Body of pancreas (tissue), 4 donors: ENCODE data around the gene ARHGEF17. TPM values are rescaled to one million over a fixed set of nuclear protein-coding genes. Genes with fewer than 3 reads are reported as not detected.

Experiments
- ATAC-seq: fragments of 150-250 bp; one replicate; pipeline ENCODE4 v1.9.1; 2016
- DNase-seq, 4 donors: peaks; one replicate each; pipeline ENCODE4 v3.0.0-alpha.2; 2019
- H3K27ac ChIP-seq, 4 donors: fragments of 200-600 bp; sonication (generic); 1 replicate in 3 of 4; 2 replicates in 1 of 4; pipeline versions ENCODE4 v1.5.1 to v1.6.1; 2016 to 2019; ENCODE audit warnings: mild to moderate bottlenecking in 1 of 4, mixed read lengths in 1 of 4, moderate library complexity in 1 of 4
- H3K27me3 ChIP-seq, 2 donors: fragments of 200-600 bp; sonication (generic); one replicate each; pipeline ENCODE4 v1.6.0; 2016; ENCODE audit warnings: mild to moderate bottlenecking in 1 of 2
- H3K36me3 ChIP-seq, 2 donors: fragments of 200-600 bp; sonication (generic); replicated peaks in 1 of 2; 2 replicates each; pipeline ENCODE4 v1.5.1; 2016; ENCODE audit warnings: low read depth in 2 of 2; ENCODE audit not compliant: insufficient read depth in 1 of 2
- H3K4me1 ChIP-seq: fragments of 200-600 bp; sonication (generic); one replicate; pipeline ENCODE4 v1.6.0; 2016
- H3K4me3 ChIP-seq, 2 donors: fragments of 200-600 bp; sonication (generic); 1 replicate in 1 of 2; 2 replicates in 1 of 2; pipeline ENCODE4 v1.5.1; 2016 to 2019
- H3K9me3 ChIP-seq, 3 donors: fragments of 200-600 bp; sonication (generic); 1 replicate in 2 of 3; 2 replicates in 1 of 3; pipeline ENCODE4 v1.5.1; 2016
- POLR2A ChIP-seq, 3 donors: fragments of 450-650 bp; IDR thresholded peaks; one replicate each; pipeline ENCODE4 v1.6.1; 2016; ENCODE audit warnings: antibody characterized with exemption in 3 of 3, mild to moderate bottlenecking in 2 of 3
- WGBS, 2 donors: methylation state at CpG; one replicate each; pipeline ENCODE4 v1.1.5; 2017; 5-methylcytosine and 5-hydroxymethylcytosine counted together
- intact Hi-C: fragments of 100-400 bp; cut with DNase I; formaldehyde crosslinking; loops from one replicate; pipeline ENCODE4 v1.15.1; 2023
- total RNA-seq, 2 donors: library from RNA; depleted of rRNA; stranded (reverse); fragments of >200 nt; gene quantifications; one replicate each; pipeline ENCODE4 v1.1.0, GENCODE V29; 2016
- TF ChIP-seq, protein P1 (sequence below), 7 experiments: fragments of 450-650 bp in 4 of 7; fragments of 200-600 bp in 3 of 7; sonication (generic) in 3 of 7; IDR thresholded peaks; one replicate each; pipeline ENCODE4 v1.5.1; 2016 to 2019; ENCODE audit warnings: antibody characterized with exemption in 7 of 7

ARHGEF17 gene
- total RNA-seq, 2 donors from 2014 or later = 19.2 to 28.0 TPM

DNA sequence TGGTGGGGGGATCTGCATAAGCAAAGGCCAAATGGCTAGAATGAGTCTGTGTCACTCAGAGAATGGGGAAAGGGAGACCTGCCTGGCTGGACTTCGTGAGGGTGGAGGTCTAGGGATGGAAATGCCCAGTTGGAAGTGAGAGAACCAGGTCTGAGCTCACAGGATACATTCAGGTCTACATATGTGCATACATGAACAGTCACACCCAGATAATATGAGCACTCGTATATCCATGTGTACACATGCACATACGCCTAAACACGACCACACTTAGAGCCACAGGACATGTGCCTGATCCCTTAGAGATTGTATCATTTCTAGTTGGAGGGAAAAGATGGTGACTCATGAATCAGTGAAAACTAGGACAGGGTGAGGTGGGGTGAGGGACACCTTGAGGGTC lies 47.0 kb downstream of the ARHGEF17 start:
- H3K4me3 ChIP-seq = no peak overlapping the region
- H3K27me3 ChIP-seq = no peaks in the 10 kb centered on the region
- DNase-seq (no peak), ATAC-seq (no peak)
- 81 to 84% methylated on average over 4 of the region's 4 CpGs for WGBS, 2 donors
- no peaks in the 10 kb centered on the region for H3K9me3 ChIP-seq
- H3K36me3 ChIP-seq = no peaks in the 10 kb centered on the region
- H3K27ac ChIP-seq = no peak overlapping the region
- intact Hi-C loops = loop anchor here (5.0 kb wide), 1 partner anchor 37 kb away; no protein-coding TSS in a partner anchor
- TF ChIP-seq POLR2A (IDR thresholded peaks at IDR 0.05) = no peak
- TF ChIP-seq, protein P1, sequence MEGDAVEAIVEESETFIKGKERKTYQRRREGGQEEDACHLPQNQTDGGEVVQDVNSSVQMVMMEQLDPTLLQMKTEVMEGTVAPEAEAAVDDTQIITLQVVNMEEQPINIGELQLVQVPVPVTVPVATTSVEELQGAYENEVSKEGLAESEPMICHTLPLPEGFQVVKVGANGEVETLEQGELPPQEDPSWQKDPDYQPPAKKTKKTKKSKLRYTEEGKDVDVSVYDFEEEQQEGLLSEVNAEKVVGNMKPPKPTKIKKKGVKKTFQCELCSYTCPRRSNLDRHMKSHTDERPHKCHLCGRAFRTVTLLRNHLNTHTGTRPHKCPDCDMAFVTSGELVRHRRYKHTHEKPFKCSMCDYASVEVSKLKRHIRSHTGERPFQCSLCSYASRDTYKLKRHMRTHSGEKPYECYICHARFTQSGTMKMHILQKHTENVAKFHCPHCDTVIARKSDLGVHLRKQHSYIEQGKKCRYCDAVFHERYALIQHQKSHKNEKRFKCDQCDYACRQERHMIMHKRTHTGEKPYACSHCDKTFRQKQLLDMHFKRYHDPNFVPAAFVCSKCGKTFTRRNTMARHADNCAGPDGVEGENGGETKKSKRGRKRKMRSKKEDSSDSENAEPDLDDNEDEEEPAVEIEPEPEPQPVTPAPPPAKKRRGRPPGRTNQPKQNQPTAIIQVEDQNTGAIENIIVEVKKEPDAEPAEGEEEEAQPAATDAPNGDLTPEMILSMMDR (IDR thresholded peaks at IDR 0.05) = no peak
- H3K4me1 ChIP-seq = peaks cover 6% of the 10 kb centered on the region

DNA sequence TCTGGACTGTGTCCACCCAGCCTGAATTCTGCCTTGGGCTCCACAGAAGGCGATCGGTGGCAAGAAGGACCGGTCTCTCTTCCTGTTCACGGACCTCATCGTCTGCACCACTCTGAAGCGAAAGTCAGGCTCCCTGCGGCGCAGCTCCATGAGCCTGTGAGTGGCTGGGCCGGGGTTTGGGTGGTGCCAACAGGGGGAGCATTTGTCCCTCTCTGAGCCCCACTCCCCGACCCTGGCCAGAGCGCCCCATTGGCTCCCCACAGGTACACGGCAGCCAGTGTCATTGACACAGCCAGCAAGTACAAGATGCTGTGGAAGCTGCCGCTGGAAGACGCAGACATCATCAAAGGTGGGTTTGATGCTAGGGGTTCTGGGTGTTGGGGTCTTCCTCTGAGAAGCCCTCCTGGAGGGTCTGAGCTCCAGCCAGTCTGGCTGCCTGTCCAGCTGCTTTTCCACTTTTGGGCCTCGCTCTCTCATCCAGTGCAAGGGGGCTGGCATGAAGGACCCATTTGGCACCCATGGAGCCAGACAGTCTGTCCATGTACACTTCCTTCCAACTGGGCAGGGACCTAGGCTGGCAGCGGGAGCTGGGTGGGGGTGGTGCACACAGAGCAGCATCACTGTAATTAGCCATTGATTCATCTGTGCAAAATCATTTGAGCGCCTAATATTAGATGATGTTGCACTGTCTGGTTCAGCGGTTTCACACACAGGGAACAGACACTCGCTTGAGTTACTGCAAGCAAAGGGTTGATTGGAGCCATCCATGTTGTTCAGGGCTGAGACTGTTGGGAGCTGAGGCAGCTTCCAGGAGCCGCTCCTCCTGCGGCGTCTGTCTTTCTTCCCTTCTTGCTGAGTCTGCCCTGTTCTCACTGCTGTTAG lies 49.1 kb downstream of the ARHGEF17 start:
- TF ChIP-seq POLR2A (IDR thresholded peaks at IDR 0.05) = no peak
- TF ChIP-seq, protein P1 (IDR thresholded peaks at IDR 0.05) = no peak
- no peaks in the 10 kb centered on the region for H3K36me3 ChIP-seq

DNA sequence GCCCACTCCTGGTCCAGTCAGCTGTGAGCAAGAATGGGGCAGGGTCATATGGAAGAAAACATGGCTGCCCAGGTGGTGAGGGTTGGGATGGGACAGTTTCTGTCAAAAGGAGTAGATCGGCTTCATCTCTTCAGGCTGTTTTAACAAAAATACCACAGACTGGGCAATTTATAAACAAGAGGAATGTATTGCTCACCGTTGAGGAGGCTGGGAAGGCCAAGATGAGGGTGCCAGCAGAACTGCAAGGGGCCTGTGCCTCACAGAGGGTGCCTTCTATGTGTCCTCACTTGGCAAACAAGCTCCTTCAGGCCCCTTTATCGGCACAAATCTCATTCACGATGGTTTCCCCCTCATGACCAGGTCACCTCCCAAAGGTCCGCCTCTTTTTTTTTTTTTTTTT lies 50.0 kb downstream of the ARHGEF17 start:
- intact Hi-C loops = loop anchor here (5.0 kb wide), 1 partner anchor 34 kb away; no protein-coding TSS in a partner anchor
- no peak overlapping the region for H3K4me3 ChIP-seq
- WGBS, 2 donors = 83 to 84% methylated on average over 5 of the region's 5 CpGs
- ATAC-seq = no peak
- H3K9me3 ChIP-seq = no peaks in the 10 kb centered on the region
- no peak for TF ChIP-seq POLR2A (IDR thresholded peaks at IDR 0.05)
- TF ChIP-seq, protein P1 (IDR thresholded peaks at IDR 0.05) = no peak
- no peaks in the 10 kb centered on the region for H3K4me1 ChIP-seq
- no peak for DNase-seq
- H3K36me3 ChIP-seq = no peaks in the 10 kb centered on the region
- no peaks in the 10 kb centered on the region for H3K27me3 ChIP-seq
- H3K27ac ChIP-seq = no peak overlapping the region

More for the DNA sequence above, 49.1 kb downstream of the ARHGEF17 start:
- Histone ChIP-seq H3K27ac (no peak overlapping the region), H3K9me3 (no peaks in the 10 kb centered on the region), H3K4me1 (no peaks in the 10 kb centered on the region), H3K27me3 (no peaks in the 10 kb centered on the region), H3K4me3 (no peak overlapping the region)
- WGBS, 2 donors = 84 to 87% methylated on average over 8 to 21 of the region's 22 CpGs
- ATAC-seq = no peak
- no peak for DNase-seq
- intact Hi-C loops = loop anchor here (5.0 kb wide), 1 partner anchor 35 kb away; no protein-coding TSS in a partner anchor

- DNase-seq (peak in 3 of 4 donors; percentile 31 to 62 (median 39)), ATAC-seq (peak; percentile 34)
- 66 to 81% methylated on average over 10 to 11 of the region's 11 CpGs for WGBS, 2 donors
- no peaks in the 10 kb centered on the region for H3K9me3 ChIP-seq
- H3K4me3 ChIP-seq = no peak overlapping the region
- H3K4me1 ChIP-seq = no peaks in the 10 kb centered on the region
- no peaks in the 10 kb centered on the region for H3K27me3 ChIP-seq
- no peak for TF ChIP-seq POLR2A (IDR thresholded peaks at IDR 0.05)
- TF ChIP-seq, protein P1 (IDR thresholded peaks at IDR 0.05) = no peak
- H3K27ac ChIP-seq = no peak overlapping the region
- intact Hi-C loops = loop anchor here (5.0 kb wide), 1 partner anchor 33 kb away; no protein-coding TSS in a partner anchor
- no peaks in the 10 kb centered on the region for H3K36me3 ChIP-seq
Observed at GRCh38 chr11:73359341-73359740, 51.3 kb downstream of the ARHGEF17 start.
